GM12874 (cell line): ENCODE measurements around the gene NVL.

Experiments used
- TF ChIP-seq, protein P1 (sequence below): IDR thresholded peaks from 2 replicates; pipeline ENCODE4 v1.5.1; 2011; ENCODE audit warnings: low read depth, mild to moderate bottlenecking, control low read depth, low read length, moderate library complexity; ENCODE audit not compliant: insufficient read depth

NVL gene

DNA sequence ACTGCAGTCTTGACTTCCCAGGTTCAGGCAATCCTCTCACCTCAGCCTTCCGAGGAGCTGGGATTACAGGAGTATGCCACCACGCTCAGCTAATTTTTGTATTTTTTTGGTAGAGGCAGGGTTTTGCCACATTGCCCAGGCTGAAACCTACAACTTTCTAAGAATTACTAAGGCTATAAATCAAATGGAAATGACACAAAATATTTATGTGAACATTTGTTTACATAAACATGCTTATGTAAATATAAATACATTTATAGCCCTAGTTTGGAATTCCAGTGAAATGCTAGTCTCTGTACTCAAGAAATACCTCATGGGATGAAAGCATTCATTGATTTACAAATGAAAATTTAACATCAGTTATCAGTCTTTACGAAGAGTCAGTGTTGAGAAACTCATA, 47.8 kb downstream of the NVL start:
- TF ChIP-seq, protein P1, sequence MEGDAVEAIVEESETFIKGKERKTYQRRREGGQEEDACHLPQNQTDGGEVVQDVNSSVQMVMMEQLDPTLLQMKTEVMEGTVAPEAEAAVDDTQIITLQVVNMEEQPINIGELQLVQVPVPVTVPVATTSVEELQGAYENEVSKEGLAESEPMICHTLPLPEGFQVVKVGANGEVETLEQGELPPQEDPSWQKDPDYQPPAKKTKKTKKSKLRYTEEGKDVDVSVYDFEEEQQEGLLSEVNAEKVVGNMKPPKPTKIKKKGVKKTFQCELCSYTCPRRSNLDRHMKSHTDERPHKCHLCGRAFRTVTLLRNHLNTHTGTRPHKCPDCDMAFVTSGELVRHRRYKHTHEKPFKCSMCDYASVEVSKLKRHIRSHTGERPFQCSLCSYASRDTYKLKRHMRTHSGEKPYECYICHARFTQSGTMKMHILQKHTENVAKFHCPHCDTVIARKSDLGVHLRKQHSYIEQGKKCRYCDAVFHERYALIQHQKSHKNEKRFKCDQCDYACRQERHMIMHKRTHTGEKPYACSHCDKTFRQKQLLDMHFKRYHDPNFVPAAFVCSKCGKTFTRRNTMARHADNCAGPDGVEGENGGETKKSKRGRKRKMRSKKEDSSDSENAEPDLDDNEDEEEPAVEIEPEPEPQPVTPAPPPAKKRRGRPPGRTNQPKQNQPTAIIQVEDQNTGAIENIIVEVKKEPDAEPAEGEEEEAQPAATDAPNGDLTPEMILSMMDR, result no peak

DNA sequence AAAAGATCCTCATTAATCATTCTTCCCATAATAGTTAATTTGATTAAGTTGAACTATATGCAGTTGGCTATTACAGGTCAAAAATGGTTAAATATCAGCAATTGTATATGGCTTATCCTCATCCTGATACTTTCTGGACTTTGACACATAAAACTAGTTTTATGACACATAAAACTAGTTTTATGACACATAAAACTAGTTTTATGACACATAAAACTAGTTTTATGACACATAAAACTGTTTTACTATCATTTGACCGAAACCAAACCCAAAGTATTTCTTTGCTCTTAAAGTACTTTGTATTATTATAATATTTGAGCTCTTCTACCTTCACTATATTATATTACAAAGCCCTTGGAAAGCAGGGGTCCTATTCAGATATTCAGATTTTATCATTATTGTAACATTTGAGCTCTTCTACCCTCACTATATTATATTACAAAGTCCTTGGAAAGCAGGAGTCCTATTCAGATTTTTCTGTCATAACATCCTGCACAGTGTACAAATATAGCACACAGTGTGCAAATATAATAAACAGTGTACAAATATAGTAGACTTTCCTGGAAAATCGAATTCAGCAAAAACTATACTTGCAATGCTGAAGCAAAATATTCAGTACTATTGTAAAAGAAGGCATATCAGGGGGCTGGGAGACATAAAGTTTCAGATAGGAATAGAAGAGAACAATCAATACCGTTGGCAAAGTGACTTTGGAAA, 53.0 kb downstream of the NVL start:
- TF ChIP-seq, protein P1, result no peak

DNA sequence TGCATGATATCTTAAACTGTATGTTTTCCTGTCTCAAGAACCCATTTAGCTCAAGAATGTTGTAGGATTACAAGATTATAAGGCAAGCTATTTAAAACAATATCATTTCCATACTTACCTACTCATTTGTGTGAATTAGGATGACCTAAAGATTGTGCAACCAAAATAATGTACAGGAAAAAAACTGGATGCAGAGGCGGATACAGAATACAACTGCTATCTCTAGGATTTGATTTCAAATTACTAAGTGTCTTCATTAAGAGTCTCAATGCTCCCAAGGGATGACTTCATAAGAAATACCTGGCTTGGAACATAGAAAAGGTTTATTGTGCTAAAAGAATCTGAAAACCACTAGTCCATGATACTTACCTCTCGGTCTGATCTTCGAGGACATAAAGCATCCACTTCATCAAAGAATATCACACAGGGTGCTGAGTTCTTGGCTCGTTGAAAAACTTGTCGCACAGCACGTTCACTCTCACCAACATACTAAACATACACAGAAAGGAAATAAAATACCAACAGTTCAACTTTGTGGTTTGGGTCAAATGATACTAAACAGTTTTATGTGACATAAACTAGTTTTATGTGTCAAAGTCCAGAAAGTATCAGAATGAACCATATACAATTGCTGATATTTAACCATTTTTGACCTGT, 54.9 kb downstream of the NVL start:
- TF ChIP-seq, protein P1, result no peak

DNA sequence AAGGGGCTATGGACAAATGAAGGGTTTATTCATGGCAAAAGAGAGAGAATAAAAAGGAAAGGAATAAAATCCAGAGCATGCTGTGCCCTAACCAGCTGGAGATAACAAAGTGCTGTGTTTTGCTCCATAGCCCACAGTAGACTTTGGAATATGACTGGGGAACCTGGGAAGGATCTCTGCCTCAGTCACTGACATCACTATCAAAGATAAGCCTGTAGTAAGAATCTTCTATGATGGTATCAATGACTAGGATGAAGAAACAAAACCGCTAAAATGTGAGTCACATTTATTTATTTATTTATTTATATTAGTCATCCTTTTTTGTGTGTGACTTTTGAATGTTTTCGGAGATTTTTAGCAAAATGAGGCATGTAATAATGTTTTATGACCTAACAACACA, 56.3 kb downstream of the NVL start:
- TF ChIP-seq, protein P1, result no peak

DNA sequence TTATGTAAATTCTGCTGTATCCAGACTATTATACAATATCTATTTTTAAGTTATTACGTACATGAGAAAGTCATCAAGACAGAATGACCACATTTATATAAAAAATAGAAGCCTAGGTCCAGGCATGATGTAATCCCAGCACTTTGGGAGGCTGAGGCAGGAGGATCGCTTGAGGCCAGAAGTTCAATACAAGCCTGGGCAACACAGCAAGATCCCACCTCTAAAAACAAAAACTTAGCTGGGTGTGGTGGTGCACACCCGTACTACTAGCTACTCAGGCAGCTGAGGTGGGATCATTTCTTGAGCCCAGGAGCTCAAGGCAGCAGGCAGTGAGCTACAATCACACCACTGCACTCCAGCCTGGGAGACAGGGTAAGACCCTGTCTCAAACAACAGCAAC, 58.9 kb downstream of the NVL start:
- TF ChIP-seq, protein P1, result no peak

DNA sequence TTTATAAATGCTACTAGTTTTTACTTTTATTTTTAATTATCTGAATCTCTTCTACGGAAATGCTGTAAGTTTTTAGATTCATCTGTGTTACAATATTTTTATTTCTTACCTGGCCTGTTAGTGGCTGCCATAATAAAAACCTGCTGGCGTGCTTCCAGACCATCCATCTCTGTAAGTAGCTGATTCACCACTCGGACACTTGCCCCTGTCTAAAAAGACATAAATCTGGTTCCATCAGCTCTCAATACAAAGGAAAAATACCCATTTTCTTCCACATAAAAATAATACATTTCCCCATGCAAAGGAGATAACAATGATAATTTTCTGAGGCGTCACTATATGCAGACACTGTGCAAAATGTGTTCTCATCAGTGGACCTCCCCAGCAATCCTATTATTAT, 62.0 kb downstream of the NVL start:
- TF ChIP-seq, protein P1, result no peak

DNA sequence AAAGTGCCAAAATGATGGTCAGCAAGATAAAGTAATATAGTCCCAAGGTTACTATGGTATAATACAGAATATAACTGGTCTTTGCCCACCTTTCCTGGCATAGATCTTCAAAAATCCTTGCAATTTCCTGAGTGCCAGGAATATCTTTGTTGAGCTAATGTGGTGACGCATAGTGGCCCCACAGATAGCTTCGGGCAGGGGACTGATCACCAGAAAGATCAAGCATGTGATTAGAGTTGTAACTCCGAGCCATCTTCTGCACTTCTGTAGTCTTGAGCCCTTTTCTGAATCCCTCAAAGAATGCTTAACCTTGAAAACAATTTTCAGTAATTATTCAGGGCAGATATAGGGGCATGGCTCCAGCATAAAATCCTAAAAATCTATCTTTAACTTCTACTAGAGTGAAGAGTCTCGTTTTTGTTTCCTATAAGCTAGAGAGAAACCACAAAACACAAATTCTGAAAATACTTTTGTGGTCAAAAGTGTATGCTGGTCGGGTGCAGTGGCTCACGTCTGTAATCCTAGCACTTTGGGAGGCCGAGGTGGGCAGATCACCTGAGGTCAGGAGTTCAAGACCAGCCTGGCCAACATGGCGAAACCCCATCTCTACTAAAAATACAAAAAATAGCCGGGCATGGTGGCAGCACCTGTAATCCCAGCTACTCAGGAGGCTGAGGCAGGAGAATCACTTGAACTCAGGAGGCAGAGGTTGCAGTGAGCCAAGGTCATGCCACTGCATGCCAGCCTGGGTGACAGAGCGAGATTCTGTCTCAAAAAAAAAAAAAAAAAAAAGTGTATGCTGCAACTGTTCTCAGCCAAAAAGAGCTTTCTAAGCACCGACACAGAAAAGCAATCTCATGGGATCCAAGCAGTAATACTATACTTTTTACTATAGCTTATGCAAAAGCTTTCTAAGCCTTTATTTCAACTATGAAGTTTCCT, 62.8 kb downstream of the NVL start:
- TF ChIP-seq, protein P1, result no peak
